Activated CD4-positive, alpha-beta T cell treated with anti-CD3 and anti-CD28 coated beads for 1 hour (primary cell): ENCODE results near the gene TTYH1.

Source experiments
- DNase-seq: peaks from one replicate; pipeline ENCODE4 v3.0.0-alpha.2; 2020

The TTYH1 gene

GRCh38 chr19:54424660-54425381 is 9.6 kb downstream of the TTYH1 start:
- DNase-seq, result no peak

- DNase-seq, result no peak
Measured at GRCh38 chr19:54425382-54425723, 10.1 kb downstream of the TTYH1 start.

- no peak for DNase-seq
Measured at GRCh38 chr19:54426291-54426931, 11.1 kb downstream of the TTYH1 start.

- no peak for DNase-seq
Measured at GRCh38 chr19:54427586-54427985, 12.3 kb downstream of the TTYH1 start.

- DNase-seq, result no peak
Measured at GRCh38 chr19:54428323-54429175, 13.3 kb downstream of the TTYH1 start.

- no peak for DNase-seq
Measured at GRCh38 chr19:54429176-54429495, 13.9 kb downstream of the TTYH1 start.

- no peak for DNase-seq
Measured at GRCh38 chr19:54429545-54430227, 14.4 kb downstream of the TTYH1 start.

- DNase-seq, result no peak
Measured at GRCh38 chr19:54430306-54431254, 15.3 kb downstream of the TTYH1 start.

- no peak for DNase-seq
Measured at GRCh38 chr19:54431255-54431838, 16.1 kb downstream of the TTYH1 start.

GRCh38 chr19:54432144-54432738 is 17.0 kb downstream of the TTYH1 start:
- no peak for DNase-seq

- no peak for DNase-seq
Measured at GRCh38 chr19:54433697-54434096, 18.4 kb downstream of the TTYH1 start.

GRCh38 chr19:54434112-54434872 is 19.0 kb downstream of the TTYH1 start:
- no peak for DNase-seq

- no peak for DNase-seq
Measured at GRCh38 chr19:54434873-54435214, 19.6 kb downstream of the TTYH1 start.

- no peak for DNase-seq
Measured at GRCh38 chr19:54435551-54436016, 20.3 kb downstream of the TTYH1 start.

GRCh38 chr19:54436031-54436523 is 20.8 kb downstream of the TTYH1 start:
- DNase-seq, result no peak

- DNase-seq, result no peak
Measured at GRCh38 chr19:54436628-54437252, 21.5 kb downstream of the TTYH1 start.

- no peak for DNase-seq
Measured at GRCh38 chr19:54439174-54439851, 24.0 kb downstream of the TTYH1 start.

- DNase-seq, result no peak
Measured at GRCh38 chr19:54440641-54441040, 25.4 kb downstream of the TTYH1 start.

GRCh38 chr19:54444737-54445136 is 29.5 kb downstream of the TTYH1 start:
- DNase-seq, result no peak
